Measurements from ENCODE around the gene PAX2. TPM values are rescaled to one million over a fixed set of nuclear protein-coding genes. Genes with fewer than 3 reads are reported as not detected.

PAX2 gene
- total RNA-seq, 1 donor from 2014 or later, result not detected

- Histone ChIP-seq H3K27me3 (ENCODE audit: control insufficient read depth in 3 of 3, insufficient read depth in 3 of 3, low read length in 3 of 3) (peaks cover 5 to 62% (median 48%) of the 10 kb centered on the region in 3 donors), H3K27ac (ENCODE audit: low read depth, low read length) (no peak overlapping the region), H3K9me3 (ENCODE audit: control insufficient read depth in 3 of 3, low read length in 3 of 3) (no peaks in the 10 kb centered on the region)
Observed at GRCh38 chr10:100864978-100865377, 119.6 kb downstream of the PAX2 start.

GRCh38 chr10:100866010-100866409 is 120.6 kb downstream of the PAX2 start:
- H3K9me3 ChIP-seq (ENCODE audit: control insufficient read depth in 3 of 3, low read length in 3 of 3), result no peaks in the 10 kb centered on the region
- no peak overlapping the region for H3K4me3 ChIP-seq (ENCODE audit: low read length in 3 of 3)
- no peaks in the 10 kb centered on the region for H3K4me1 ChIP-seq (ENCODE audit: control insufficient read depth in 3 of 3, insufficient read depth in 3 of 3, low read length in 3 of 3)
- no peak overlapping the region for H3K9ac ChIP-seq (ENCODE audit: low read depth in 1 of 3, low read length in 3 of 3)
- H3K27ac ChIP-seq (ENCODE audit: low read depth, low read length), result no peak overlapping the region
- H3K27me3 ChIP-seq (ENCODE audit: control insufficient read depth in 3 of 3, insufficient read depth in 3 of 3, low read length in 3 of 3), result peaks cover 5 to 52% (median 48%) of the 10 kb centered on the region in 3 donors
- H3K36me3 ChIP-seq (ENCODE audit: control insufficient read depth in 3 of 3, insufficient read depth in 3 of 3, low read length in 3 of 3), result no peaks in the 10 kb centered on the region

More at GRCh38 chr10:100864978-100865377, 119.6 kb downstream of the PAX2 start:
- Histone ChIP-seq H3K9ac (ENCODE audit: low read depth in 1 of 3, low read length in 3 of 3) (no peak overlapping the region), H3K36me3 (ENCODE audit: control insufficient read depth in 3 of 3, insufficient read depth in 3 of 3, low read length in 3 of 3) (no peaks in the 10 kb centered on the region), H3K4me3 (ENCODE audit: low read length in 3 of 3) (no peak overlapping the region), H3K4me1 (ENCODE audit: control insufficient read depth in 3 of 3, insufficient read depth in 3 of 3, low read length in 3 of 3) (no peaks in the 10 kb centered on the region)

DNA sequence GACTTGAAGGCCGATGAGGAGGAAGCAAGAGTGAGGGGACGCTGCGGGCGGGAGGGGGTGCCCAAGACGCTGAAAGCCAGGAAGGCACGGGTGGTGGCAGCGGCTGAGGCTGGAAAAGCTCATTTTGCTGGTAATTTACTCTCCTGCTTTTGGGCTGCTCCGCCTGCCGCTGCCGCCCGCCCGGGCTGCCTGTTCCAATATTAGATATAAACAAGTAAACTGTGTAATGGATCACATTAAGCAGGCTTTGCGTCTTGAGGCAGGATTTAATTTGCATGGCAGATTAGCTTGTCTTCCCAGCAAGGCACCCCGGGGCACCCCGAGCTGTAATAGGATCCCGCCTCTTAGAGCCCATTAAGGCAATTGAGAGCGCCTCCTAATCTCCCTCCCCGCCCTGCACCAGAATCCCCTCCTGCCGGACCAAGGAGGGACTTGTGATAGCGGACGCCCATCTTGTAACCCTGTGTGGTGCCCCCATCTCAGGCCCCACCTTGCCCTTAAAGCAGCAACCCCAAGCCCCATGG is 121.3 kb downstream of the PAX2 start:
- Histone ChIP-seq H3K9ac (ENCODE audit: low read depth in 1 of 3, low read length in 3 of 3) (no peak overlapping the region), H3K9me3 (ENCODE audit: control insufficient read depth in 3 of 3, low read length in 3 of 3) (no peaks in the 10 kb centered on the region), H3K27ac (ENCODE audit: low read depth, low read length) (no peak overlapping the region), H3K27me3 (ENCODE audit: control insufficient read depth in 3 of 3, insufficient read depth in 3 of 3, low read length in 3 of 3) (peaks cover 5 to 48% (median 47%) of the 10 kb centered on the region in 3 donors), H3K36me3 (ENCODE audit: control insufficient read depth in 3 of 3, insufficient read depth in 3 of 3, low read length in 3 of 3) (no peaks in the 10 kb centered on the region), H3K4me1 (ENCODE audit: control insufficient read depth in 3 of 3, insufficient read depth in 3 of 3, low read length in 3 of 3) (no peaks in the 10 kb centered on the region), H3K4me3 (ENCODE audit: low read length in 3 of 3) (no peak overlapping the region)

- no peaks in the 10 kb centered on the region for H3K36me3 ChIP-seq (ENCODE audit: control insufficient read depth in 3 of 3, insufficient read depth in 3 of 3, low read length in 3 of 3)
- H3K4me1 ChIP-seq (ENCODE audit: control insufficient read depth in 3 of 3, insufficient read depth in 3 of 3, low read length in 3 of 3), result no peaks in the 10 kb centered on the region
- H3K27ac ChIP-seq (ENCODE audit: low read depth, low read length), result no peak overlapping the region
- no peak overlapping the region for H3K9ac ChIP-seq (ENCODE audit: low read depth in 1 of 3, low read length in 3 of 3)
- H3K27me3 ChIP-seq (ENCODE audit: control insufficient read depth in 3 of 3, insufficient read depth in 3 of 3, low read length in 3 of 3), result peaks cover 5 to 52% (median 43%) of the 10 kb centered on the region in 3 donors
- no peaks in the 10 kb centered on the region for H3K9me3 ChIP-seq (ENCODE audit: control insufficient read depth in 3 of 3, low read length in 3 of 3)
- H3K4me3 ChIP-seq (ENCODE audit: low read length in 3 of 3), result no peak overlapping the region
Observed at GRCh38 chr10:100867261-100867963, 122.0 kb downstream of the PAX2 start.

- Histone ChIP-seq H3K36me3 (ENCODE audit: control insufficient read depth in 3 of 3, insufficient read depth in 3 of 3, low read length in 3 of 3) (no peaks in the 10 kb centered on the region), H3K27me3 (ENCODE audit: control insufficient read depth in 3 of 3, insufficient read depth in 3 of 3, low read length in 3 of 3) (peaks cover 14 to 50% (median 39%) of the 10 kb centered on the region in 3 donors), H3K27ac (ENCODE audit: low read depth, low read length) (no peak overlapping the region), H3K9ac (ENCODE audit: low read depth in 1 of 3, low read length in 3 of 3) (no peak overlapping the region), H3K4me1 (ENCODE audit: control insufficient read depth in 3 of 3, insufficient read depth in 3 of 3, low read length in 3 of 3) (no peaks in the 10 kb centered on the region), H3K4me3 (ENCODE audit: low read length in 3 of 3) (no peak overlapping the region), H3K9me3 (ENCODE audit: control insufficient read depth in 3 of 3, low read length in 3 of 3) (no peaks in the 10 kb centered on the region)
Observed at GRCh38 chr10:100868382-100868781, 123.0 kb downstream of the PAX2 start.

- no peak overlapping the region for H3K27ac ChIP-seq (ENCODE audit: low read depth, low read length)
- H3K36me3 ChIP-seq (ENCODE audit: control insufficient read depth in 3 of 3, insufficient read depth in 3 of 3, low read length in 3 of 3), result no peaks in the 10 kb centered on the region
- no peak overlapping the region for H3K9ac ChIP-seq (ENCODE audit: low read depth in 1 of 3, low read length in 3 of 3)
- H3K27me3 ChIP-seq (ENCODE audit: control insufficient read depth in 3 of 3, insufficient read depth in 3 of 3, low read length in 3 of 3), result peaks cover 15 to 47% (median 43%) of the 10 kb centered on the region in 3 donors
- no peak overlapping the region for H3K4me3 ChIP-seq (ENCODE audit: low read length in 3 of 3)
- no peaks in the 10 kb centered on the region for H3K4me1 ChIP-seq (ENCODE audit: control insufficient read depth in 3 of 3, insufficient read depth in 3 of 3, low read length in 3 of 3)
- H3K9me3 ChIP-seq (ENCODE audit: control insufficient read depth in 3 of 3, low read length in 3 of 3), result no peaks in the 10 kb centered on the region
Observed at GRCh38 chr10:100869399-100869798, 124.0 kb downstream of the PAX2 start.

- Histone ChIP-seq H3K27ac (ENCODE audit: low read depth, low read length) (no peak overlapping the region), H3K4me1 (ENCODE audit: control insufficient read depth in 3 of 3, insufficient read depth in 3 of 3, low read length in 3 of 3) (no peaks in the 10 kb centered on the region), H3K9me3 (ENCODE audit: control insufficient read depth in 3 of 3, low read length in 3 of 3) (no peaks in the 10 kb centered on the region), H3K27me3 (ENCODE audit: control insufficient read depth in 3 of 3, insufficient read depth in 3 of 3, low read length in 3 of 3) (peaks cover 15 to 41% (median 30%) of the 10 kb centered on the region in 3 donors), H3K9ac (ENCODE audit: low read depth in 1 of 3, low read length in 3 of 3) (no peak overlapping the region), H3K4me3 (ENCODE audit: low read length in 3 of 3) (no peak overlapping the region), H3K36me3 (ENCODE audit: control insufficient read depth in 3 of 3, insufficient read depth in 3 of 3, low read length in 3 of 3) (no peaks in the 10 kb centered on the region)
Observed at GRCh38 chr10:100872034-100872791, 126.8 kb downstream of the PAX2 start.

DNA sequence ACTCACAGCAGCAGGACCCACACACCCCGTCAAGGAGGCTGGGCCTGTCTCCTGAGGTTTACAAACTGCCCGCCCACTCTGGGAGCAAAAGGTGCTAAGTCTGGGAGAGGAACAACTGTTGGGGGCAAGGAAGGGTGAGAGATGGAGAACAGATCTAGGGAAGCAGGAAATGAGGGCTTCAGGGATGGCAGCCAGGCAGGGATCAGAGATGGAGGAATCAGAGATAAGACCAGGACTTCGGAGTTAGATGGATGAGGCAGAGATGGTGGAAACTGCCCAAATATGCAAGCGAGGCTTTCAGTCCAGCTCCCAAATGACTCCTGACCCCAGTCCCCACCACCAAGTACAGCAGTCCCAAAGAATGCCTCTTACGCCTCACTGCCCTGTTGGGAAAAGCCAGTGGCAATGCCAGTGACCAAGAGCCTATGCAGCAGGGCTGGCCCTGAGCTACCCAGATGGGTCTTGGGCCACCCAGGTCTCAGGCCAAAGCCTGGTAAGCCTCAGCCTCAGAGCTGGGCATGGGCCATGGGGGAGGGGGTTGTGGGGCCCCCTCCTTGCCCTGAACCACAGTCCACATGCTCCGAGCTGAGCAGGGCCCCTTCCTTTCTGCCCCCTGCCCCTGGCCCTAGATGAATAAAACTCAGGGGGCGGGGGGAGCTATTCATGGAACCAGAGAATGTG is 127.9 kb downstream of the PAX2 start:
- peaks cover 18 to 36% (median 34%) of the 10 kb centered on the region in 3 donors for H3K27me3 ChIP-seq (ENCODE audit: control insufficient read depth in 3 of 3, insufficient read depth in 3 of 3, low read length in 3 of 3)
- no peak overlapping the region for H3K27ac ChIP-seq (ENCODE audit: low read depth, low read length)
- H3K9ac ChIP-seq (ENCODE audit: low read depth in 1 of 3, low read length in 3 of 3), result no peak overlapping the region
- H3K9me3 ChIP-seq (ENCODE audit: control insufficient read depth in 3 of 3, low read length in 3 of 3), result no peaks in the 10 kb centered on the region
- H3K4me1 ChIP-seq (ENCODE audit: control insufficient read depth in 3 of 3, insufficient read depth in 3 of 3, low read length in 3 of 3), result no peaks in the 10 kb centered on the region
- H3K36me3 ChIP-seq (ENCODE audit: control insufficient read depth in 3 of 3, insufficient read depth in 3 of 3, low read length in 3 of 3), result no peaks in the 10 kb centered on the region
- H3K4me3 ChIP-seq (ENCODE audit: low read length in 3 of 3), result no peak overlapping the region

- no peak overlapping the region for H3K9ac ChIP-seq (ENCODE audit: low read depth in 1 of 3, low read length in 3 of 3)
- H3K9me3 ChIP-seq (ENCODE audit: control insufficient read depth in 3 of 3, low read length in 3 of 3), result no peaks in the 10 kb centered on the region
- H3K4me1 ChIP-seq (ENCODE audit: control insufficient read depth in 3 of 3, insufficient read depth in 3 of 3, low read length in 3 of 3), result no peaks in the 10 kb centered on the region
- no peak overlapping the region for H3K27ac ChIP-seq (ENCODE audit: low read depth, low read length)
- no peaks in the 10 kb centered on the region for H3K36me3 ChIP-seq (ENCODE audit: control insufficient read depth in 3 of 3, insufficient read depth in 3 of 3, low read length in 3 of 3)
- peaks cover 23 to 35% (median 29%) of the 10 kb centered on the region in 3 donors for H3K27me3 ChIP-seq (ENCODE audit: control insufficient read depth in 3 of 3, insufficient read depth in 3 of 3, low read length in 3 of 3)
- no peak overlapping the region for H3K4me3 ChIP-seq (ENCODE audit: low read length in 3 of 3)
Observed at GRCh38 chr10:100873827-100874326, 128.5 kb downstream of the PAX2 start.
